GM12878 (cell line): Measurements from ENCODE around the gene TTC23. TPM values are rescaled to one million over a fixed set of nuclear protein-coding genes. Genes with fewer than 3 reads are reported as not detected.

Experiments used
- ATAC-seq: fragments of 200-7000 bp; cut with Tn5 transposase; 3 replicates; pipeline ENCODE4 v1.9.1; 2020; ENCODE audit warnings: mild to moderate bottlenecking, moderate library complexity
- BruUV-seq: library from RNA; stranded (reverse); fragments of 400-500 nt; replicated peaks from 2 replicates; lab custom pipeline; 2021; lab: Mats Ljungman, UMichigan
- CTCF ChIA-PET: fragments of 300-600 bp; sonication (Branson Sonifier 250); formaldehyde crosslinking; extraction: SDS; loops from one replicate; lab custom pipeline; 2021; ENCODE audit warnings: inconsistent platforms; lab: Yijun Ruan, JAX
- POLR2A ChIA-PET: fragments of 350-600 bp; formaldehyde crosslinking; extraction: SDS; loops from one replicate; lab custom pipeline; 2021; ENCODE audit warnings: inconsistent platforms; lab: Charles Lee
- RAD21 ChIA-PET: fragments of 300-600 bp; sonication (Branson Sonifier 250); formaldehyde crosslinking; loops from one replicate; lab custom pipeline; 2023; ENCODE audit warnings: antibody characterized with exemption; ENCODE audit not compliant: unreplicated experiment; lab: Charles Lee
- SMC1A ChIA-PET: fragments of 300-600 bp; sonication (Branson Sonifier 250); formaldehyde crosslinking; loops from one replicate; lab custom pipeline; 2023; ENCODE audit not compliant: unreplicated experiment, uncharacterized antibody; lab: Charles Lee
- DNase-seq: peaks from one replicate; pipeline ENCODE4 v3.0.0-alpha.2; 2011; ENCODE audit warnings: low read depth, low spot score
- FAIRE-seq: peaks from 3 replicates; lab custom pipeline; 2011; peaks lifted over from hg19 to GRCh38; lab: Jason Lieb, UNC
- H2AFZ ChIP-seq: 2 replicates; pipeline ENCODE4 v1.6.0; 2011; ENCODE audit warnings: low read depth, low read length, control low read depth; ENCODE audit not compliant: control insufficient read depth
- H3K27ac ChIP-seq: 2 replicates; pipeline ENCODE4 v1.5.1; 2011; ENCODE audit warnings: control low read depth; ENCODE audit not compliant: control insufficient read depth, insufficient read depth
- H3K27me3 ChIP-seq, 2 experiments: replicated peaks in 1 of 2; 2 replicates each; pipeline versions ENCODE4 v1.6.0 to v1.6.1; 2011; ENCODE audit warnings: low read length in 1 of 2; ENCODE audit not compliant: control insufficient read depth in 2 of 2, insufficient read depth in 2 of 2
- H3K36me3 ChIP-seq, 2 experiments: 2 replicates each; pipeline ENCODE4 v1.5.1; 2011; ENCODE audit warnings: low read length in 1 of 2; ENCODE audit not compliant: control insufficient read depth in 2 of 2, insufficient read depth in 2 of 2
- H3K4me1 ChIP-seq: 2 replicates; pipeline ENCODE4 v1.6.1; 2011; ENCODE audit warnings: mild to moderate bottlenecking, low read length, moderate library complexity, mixed read lengths; ENCODE audit not compliant: control insufficient read depth, insufficient read depth
- H3K4me2 ChIP-seq: 2 replicates; pipeline ENCODE4 v1.6.0; 2011; ENCODE audit warnings: control low read depth; ENCODE audit not compliant: control insufficient read depth, insufficient read depth
- H3K4me3 ChIP-seq: fragments of 200-600 bp; sonication (generic); 2 replicates; pipeline ENCODE4 v1.5.1; 2016
- H3K79me2 ChIP-seq: 2 replicates; pipeline ENCODE4 v1.6.0; 2011; ENCODE audit warnings: low read length; ENCODE audit not compliant: control insufficient read depth, insufficient read depth
- H3K9ac ChIP-seq: 2 replicates; pipeline ENCODE4 v1.8.0; 2011; ENCODE audit warnings: low read length, control low read depth, mixed read lengths; ENCODE audit not compliant: control insufficient read depth, insufficient read depth
- H3K9me3 ChIP-seq: replicated peaks from 3 replicates; pipeline ENCODE4 v1.5.1; 2011; ENCODE audit warnings: mild to moderate bottlenecking, low read length; ENCODE audit not compliant: control insufficient read depth, insufficient read depth
- H4K20me1 ChIP-seq: 2 replicates; pipeline ENCODE4 v1.6.0; 2011; ENCODE audit not compliant: control insufficient read depth, insufficient read depth
- HDAC2 ChIP-seq: fragments of 200-600 bp; sonication (generic); IDR thresholded peaks from 2 replicates; pipeline ENCODE4 v1.6.1; 2017
- RFX5 ChIP-seq: IDR thresholded peaks from 2 replicates; pipeline ENCODE4 v1.6.1; 2011; ENCODE audit warnings: low read depth, low read length, improper control_type of control experiment
- YY1 ChIP-seq: IDR thresholded peaks from 2 replicates; pipeline ENCODE4 v1.6.1; 2011; ENCODE audit warnings: low read depth, mild to moderate bottlenecking, low read length
- whole genome bisulfite sequencing: methylation state at CpG from one replicate; pipeline ENCODE4 v1.1.6; 2016; ENCODE audit warnings: low lambda C conversion rate; ENCODE audit not compliant: insufficient replicate concordance, insufficient coverage; ENCODE audit errors: missing lambda C conversion rate; 5-methylcytosine and 5-hydroxymethylcytosine counted together
- in situ Hi-C: fragments of 300-500 bp; cut with MboI; formaldehyde crosslinking; loops from 9 replicates; pipeline ENCODE4 v1.14.3; 2018; ENCODE audit warnings: mixed read lengths
- intact Hi-C: fragments of 100-400 bp; cut with micrococcal nuclease; formaldehyde crosslinking; loops from one replicate; pipeline ENCODE4 v1.14.2; 2022; ENCODE audit not compliant: unreplicated experiment
- polyA plus RNA-seq, 11 experiments: library from polyadenylated mRNA; depleted of rRNA in 4 of 11; unstranded in 6 of 11; stranded (reverse) in 5 of 11; fragments of >200 nt; fragmentation: Nextera tagmentation in 4 of 11; fragmentation: Illumina TruSeq in 1 of 11; extraction: Ambion mirVana in 4 of 11; extraction: Trizol in 1 of 11; gene quantifications; 1 replicate in 1 of 11; 2 replicates in 10 of 11; pipeline versions ENCODE4 v1.2.1 to v1.2.3, GENCODE V29; 2011 to 2016; ENCODE audit warnings: inconsistent platforms in 2 of 11, missing spikeins in 2 of 11, low read depth in 1 of 11
- total RNA-seq, 4 experiments: library from RNA; depleted of rRNA in 3 of 4; stranded (reverse); fragments of >200 nt in 3 of 4; fragmentation: Illumina TruSeq in 1 of 4; extraction: Trizol in 1 of 4; gene quantifications; 2 replicates each; pipeline versions ENCODE4 v1.2.1 to v1.2.3, GENCODE V29; 2013 to 2021
- TF ChIP-seq, protein P1 (sequence below): fragments of 450-650 bp; conservative IDR thresholded peaks from 2 replicates; pipeline ENCODE4 v1.6.1; 2017; ENCODE audit warnings: mild to moderate bottlenecking, moderate library complexity

The TTC23 gene
- total and polyA plus RNA-seq, 10 of the 15 experiments (the other 5 are each of a cell fraction or from before 2014, with no cell fraction given) = 1.2 to 9.0 (median 6.5) TPM

DNA sequence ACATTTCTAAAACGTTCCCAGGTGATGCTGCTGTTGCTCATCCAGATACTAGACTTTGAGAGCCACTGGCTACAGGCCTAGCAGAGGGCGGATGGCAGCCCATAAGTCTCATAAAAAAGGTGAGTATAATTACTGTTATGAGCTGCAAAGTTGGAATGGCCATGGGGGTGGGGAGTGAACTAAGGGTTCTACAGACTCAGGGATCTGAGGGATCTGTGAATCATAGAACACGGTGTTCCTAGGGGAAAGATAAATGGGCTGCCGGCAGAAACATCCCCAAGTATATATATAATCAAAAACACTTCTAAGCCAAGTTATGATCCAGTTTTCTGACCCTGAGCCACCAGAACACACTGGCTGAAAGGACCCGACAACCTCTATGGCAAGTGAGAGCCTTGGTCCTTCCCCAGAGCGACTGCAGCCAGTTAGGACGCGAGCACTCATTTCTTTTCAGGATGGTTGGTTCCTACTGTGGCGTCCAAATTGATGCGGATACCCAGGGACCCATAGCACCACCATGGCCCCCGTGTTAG is 152.4 kb downstream of the TTC23 start:
- H3K36me3 ChIP-seq = no peaks in the 10 kb centered on the region
- no peaks in the 10 kb centered on the region for H4K20me1 ChIP-seq
- RAD21 ChIA-PET = no interaction called here
- H3K27ac ChIP-seq = no peak overlapping the region
- H3K27me3 ChIP-seq = peaks cover 0 to 11% of the 10 kb centered on the region in 2 experiments; a peak in 2 of 4 replicates
- H3K9ac ChIP-seq = no peak overlapping the region
- no peak overlapping the region for H3K4me3 ChIP-seq
- in situ Hi-C loops (loop anchor here (5.0 kb wide), 1 partner anchor 115 kb away; no protein-coding TSS in a partner anchor), intact Hi-C loops (no loop called here)
- FAIRE-seq = no peak
- TF ChIP-seq YY1 (no peak), RFX5 (no peak), HDAC2 (no peak)
- TF ChIP-seq, protein P1, sequence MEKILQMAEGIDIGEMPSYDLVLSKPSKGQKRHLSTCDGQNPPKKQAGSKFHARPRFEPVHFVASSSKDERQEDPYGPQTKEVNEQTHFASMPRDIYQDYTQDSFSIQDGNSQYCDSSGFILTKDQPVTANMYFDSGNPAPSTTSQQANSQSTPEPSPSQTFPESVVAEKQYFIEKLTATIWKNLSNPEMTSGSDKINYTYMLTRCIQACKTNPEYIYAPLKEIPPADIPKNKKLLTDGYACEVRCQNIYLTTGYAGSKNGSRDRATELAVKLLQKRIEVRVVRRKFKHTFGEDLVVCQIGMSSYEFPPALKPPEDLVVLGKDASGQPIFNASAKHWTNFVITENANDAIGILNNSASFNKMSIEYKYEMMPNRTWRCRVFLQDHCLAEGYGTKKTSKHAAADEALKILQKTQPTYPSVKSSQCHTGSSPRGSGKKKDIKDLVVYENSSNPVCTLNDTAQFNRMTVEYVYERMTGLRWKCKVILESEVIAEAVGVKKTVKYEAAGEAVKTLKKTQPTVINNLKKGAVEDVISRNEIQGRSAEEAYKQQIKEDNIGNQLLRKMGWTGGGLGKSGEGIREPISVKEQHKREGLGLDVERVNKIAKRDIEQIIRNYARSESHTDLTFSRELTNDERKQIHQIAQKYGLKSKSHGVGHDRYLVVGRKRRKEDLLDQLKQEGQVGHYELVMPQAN = no peak
- H3K79me2 ChIP-seq = no peaks in the 10 kb centered on the region
- H2AFZ ChIP-seq = no peak overlapping the region
- no peaks in the 10 kb centered on the region for H3K9me3 ChIP-seq
- SMC1A ChIA-PET = interaction anchor here (1.3 to 2.3 kb wide), 2 partner anchors 12 to 21 kb away, joined by 4 to 8 read pairs; no protein-coding TSS in a partner anchor
- CTCF ChIA-PET = interaction anchor here (1.7 to 6.7 kb wide), 2 partner anchors 35 to 114 kb away, joined by 3 to 111 read pairs; no protein-coding TSS in a partner anchor
- H3K4me1 ChIP-seq = no peaks in the 10 kb centered on the region
- no TSS peak for BruUV-seq
- DNase-seq = no peak
- POLR2A ChIA-PET = no interaction called here
- H3K4me2 ChIP-seq = no peak overlapping the region
- ATAC-seq = no peak
- WGBS = 50% methylated on average over 11 of the region's 11 CpGs
